GM12878 (cell line): ENCODE measurements around the gene PI4KA. TPM values are rescaled to one million over a fixed set of nuclear protein-coding genes. Genes with fewer than 3 reads are reported as not detected.

Experiments used
- ATAC-seq: fragments of 200-7000 bp; cut with Tn5 transposase; 3 replicates; pipeline ENCODE4 v1.9.1; 2020; ENCODE audit warnings: mild to moderate bottlenecking, moderate library complexity
- BruUV-seq: library from RNA; stranded (reverse); fragments of 400-500 nt; replicated peaks from 2 replicates; lab custom pipeline; 2021; lab: Mats Ljungman, UMichigan
- CTCF ChIA-PET: fragments of 300-600 bp; sonication (Branson Sonifier 250); formaldehyde crosslinking; extraction: SDS; loops from one replicate; lab custom pipeline; 2021; ENCODE audit warnings: inconsistent platforms; lab: Yijun Ruan, JAX
- POLR2A ChIA-PET: fragments of 350-600 bp; formaldehyde crosslinking; extraction: SDS; loops from one replicate; lab custom pipeline; 2021; ENCODE audit warnings: inconsistent platforms; lab: Charles Lee
- RAD21 ChIA-PET: fragments of 300-600 bp; sonication (Branson Sonifier 250); formaldehyde crosslinking; loops from one replicate; lab custom pipeline; 2023; ENCODE audit warnings: antibody characterized with exemption; ENCODE audit not compliant: unreplicated experiment; lab: Charles Lee
- SMC1A ChIA-PET: fragments of 300-600 bp; sonication (Branson Sonifier 250); formaldehyde crosslinking; loops from one replicate; lab custom pipeline; 2023; ENCODE audit not compliant: unreplicated experiment, uncharacterized antibody; lab: Charles Lee
- DNase-seq: peaks from one replicate; pipeline ENCODE4 v3.0.0-alpha.2; 2011; ENCODE audit warnings: low read depth, low spot score
- FAIRE-seq: peaks from 3 replicates; lab custom pipeline; 2011; peaks lifted over from hg19 to GRCh38; lab: Jason Lieb, UNC
- H2AFZ ChIP-seq: 2 replicates; pipeline ENCODE4 v1.6.0; 2011; ENCODE audit warnings: low read depth, low read length, control low read depth; ENCODE audit not compliant: control insufficient read depth
- H3K27ac ChIP-seq: 2 replicates; pipeline ENCODE4 v1.5.1; 2011; ENCODE audit warnings: control low read depth; ENCODE audit not compliant: control insufficient read depth, insufficient read depth
- H3K27me3 ChIP-seq, 2 experiments: replicated peaks in 1 of 2; 2 replicates each; pipeline versions ENCODE4 v1.6.0 to v1.6.1; 2011; ENCODE audit warnings: low read length in 1 of 2; ENCODE audit not compliant: control insufficient read depth in 2 of 2, insufficient read depth in 2 of 2
- H3K36me3 ChIP-seq, 2 experiments: 2 replicates each; pipeline ENCODE4 v1.5.1; 2011; ENCODE audit warnings: low read length in 1 of 2; ENCODE audit not compliant: control insufficient read depth in 2 of 2, insufficient read depth in 2 of 2
- H3K4me1 ChIP-seq: 2 replicates; pipeline ENCODE4 v1.6.1; 2011; ENCODE audit warnings: mild to moderate bottlenecking, low read length, moderate library complexity, mixed read lengths; ENCODE audit not compliant: control insufficient read depth, insufficient read depth
- H3K4me2 ChIP-seq: 2 replicates; pipeline ENCODE4 v1.6.0; 2011; ENCODE audit warnings: control low read depth; ENCODE audit not compliant: control insufficient read depth, insufficient read depth
- H3K4me3 ChIP-seq: fragments of 200-600 bp; sonication (generic); 2 replicates; pipeline ENCODE4 v1.5.1; 2016
- H3K79me2 ChIP-seq: 2 replicates; pipeline ENCODE4 v1.6.0; 2011; ENCODE audit warnings: low read length; ENCODE audit not compliant: control insufficient read depth, insufficient read depth
- H3K9ac ChIP-seq: 2 replicates; pipeline ENCODE4 v1.8.0; 2011; ENCODE audit warnings: low read length, control low read depth, mixed read lengths; ENCODE audit not compliant: control insufficient read depth, insufficient read depth
- H3K9me3 ChIP-seq: replicated peaks from 3 replicates; pipeline ENCODE4 v1.5.1; 2011; ENCODE audit warnings: mild to moderate bottlenecking, low read length; ENCODE audit not compliant: control insufficient read depth, insufficient read depth
- H4K20me1 ChIP-seq: 2 replicates; pipeline ENCODE4 v1.6.0; 2011; ENCODE audit not compliant: control insufficient read depth, insufficient read depth
- GATAD2B ChIP-seq: fragments of 450-650 bp; conservative IDR thresholded peaks from 2 replicates; pipeline ENCODE4 v1.6.1; 2017; ENCODE audit warnings: low read depth, mild to moderate bottlenecking, moderate library complexity
- MEF2A ChIP-seq: IDR thresholded peaks from 2 replicates; pipeline ENCODE4 v1.6.1; 2011; ENCODE audit warnings: low read depth, mild to moderate bottlenecking, low read length, moderate library complexity; ENCODE audit not compliant: insufficient read depth
- NFYA ChIP-seq: IDR thresholded peaks from 2 replicates; pipeline ENCODE4 v1.6.1; 2011; ENCODE audit warnings: low read depth, mild to moderate bottlenecking, low read length, improper control_type of control experiment, borderline replicate concordance
- POLR2A ChIP-seq: IDR thresholded peaks from 2 replicates; pipeline ENCODE4 v1.6.1; 2011; ENCODE audit warnings: low read depth, mild to moderate bottlenecking, low read length
- SIN3A ChIP-seq: IDR thresholded peaks from 2 replicates; pipeline ENCODE4 v1.6.1; 2012; ENCODE audit warnings: low read depth, low read length, improper control_type of control experiment
- whole genome bisulfite sequencing: methylation state at CpG from one replicate; pipeline ENCODE4 v1.1.6; 2016; ENCODE audit warnings: low lambda C conversion rate; ENCODE audit not compliant: insufficient replicate concordance, insufficient coverage; ENCODE audit errors: missing lambda C conversion rate; 5-methylcytosine and 5-hydroxymethylcytosine counted together
- in situ Hi-C: fragments of 300-500 bp; cut with MboI; formaldehyde crosslinking; loops from 9 replicates; pipeline ENCODE4 v1.14.3; 2018; ENCODE audit warnings: mixed read lengths
- intact Hi-C: fragments of 100-400 bp; cut with micrococcal nuclease; formaldehyde crosslinking; loops from one replicate; pipeline ENCODE4 v1.14.2; 2022; ENCODE audit not compliant: unreplicated experiment
- polyA plus RNA-seq, 11 experiments: library from polyadenylated mRNA; depleted of rRNA in 4 of 11; unstranded in 6 of 11; stranded (reverse) in 5 of 11; fragments of >200 nt; fragmentation: Nextera tagmentation in 4 of 11; fragmentation: Illumina TruSeq in 1 of 11; extraction: Ambion mirVana in 4 of 11; extraction: Trizol in 1 of 11; gene quantifications; 1 replicate in 1 of 11; 2 replicates in 10 of 11; pipeline versions ENCODE4 v1.2.1 to v1.2.3, GENCODE V29; 2011 to 2016; ENCODE audit warnings: inconsistent platforms in 2 of 11, missing spikeins in 2 of 11, low read depth in 1 of 11
- total RNA-seq, 4 experiments: library from RNA; depleted of rRNA in 3 of 4; stranded (reverse); fragments of >200 nt in 3 of 4; fragmentation: Illumina TruSeq in 1 of 4; extraction: Trizol in 1 of 4; gene quantifications; 2 replicates each; pipeline versions ENCODE4 v1.2.1 to v1.2.3, GENCODE V29; 2013 to 2021
- TF ChIP-seq, protein P1 (sequence below): fragments of 450-650 bp; IDR thresholded peaks from 2 replicates; pipeline ENCODE4 v1.6.1; 2018; ENCODE audit warnings: borderline replicate concordance, mild to moderate bottlenecking; ENCODE audit not compliant: partially characterized antibody

The PI4KA gene
- total and polyA plus RNA-seq, 10 of the 15 experiments (the other 5 are each of a cell fraction or from before 2014, with no cell fraction given) = 4.2 to 78.4 (median 42.1) TPM

DNA sequence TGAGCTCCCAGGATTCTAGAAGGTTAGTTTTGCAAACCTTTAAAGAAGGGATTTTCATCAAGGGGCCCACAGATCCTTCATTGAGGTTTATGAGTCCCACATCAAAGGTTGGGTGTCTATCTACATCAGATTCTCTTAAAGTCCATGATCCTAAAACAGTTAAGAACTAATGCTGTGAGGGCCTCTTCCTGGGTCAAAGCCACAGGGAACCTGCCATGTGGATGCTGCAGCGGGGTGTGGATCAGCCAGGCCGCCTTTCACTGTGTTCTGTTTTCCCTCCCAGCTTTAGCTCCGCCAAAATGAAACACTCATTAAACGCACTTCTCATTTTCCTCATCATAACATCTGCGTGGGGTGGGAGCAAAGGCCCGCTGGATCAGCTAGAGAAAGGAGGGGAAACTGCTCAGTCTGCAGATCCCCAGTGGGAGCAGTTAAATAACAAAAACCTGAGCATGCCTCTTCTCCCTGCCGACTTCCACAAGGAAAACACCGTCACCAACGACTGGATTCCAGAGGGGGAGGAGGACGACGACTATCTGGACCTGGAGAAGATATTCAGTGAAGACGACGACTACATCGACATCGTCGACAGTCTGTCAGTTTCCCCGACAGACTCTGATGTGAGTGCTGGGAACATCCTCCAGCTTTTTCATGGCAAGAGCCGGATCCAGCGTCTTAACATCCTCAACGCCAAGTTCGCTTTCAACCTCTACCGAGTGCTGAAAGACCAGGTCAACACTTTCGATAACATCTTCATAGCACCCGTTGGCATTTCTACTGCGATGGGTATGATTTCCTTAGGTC lies 79.4 kb downstream of the PI4KA start:
- SMC1A ChIA-PET = no interaction called here
- H4K20me1 ChIP-seq = no peaks in the 10 kb centered on the region
- no peaks in the 10 kb centered on the region for H3K27me3 ChIP-seq
- no peaks in the 10 kb centered on the region for H3K79me2 ChIP-seq
- H3K9me3 ChIP-seq = no peaks in the 10 kb centered on the region
- WGBS = 97% methylated on average over 25 of the region's 25 CpGs
- no peak for DNase-seq
- H3K36me3 ChIP-seq = peaks cover 1 to 2% of the 10 kb centered on the region in 2 experiments
- TF ChIP-seq GATAD2B = no peak
- TF ChIP-seq NFYA = no peak
- TF ChIP-seq, protein P1, sequence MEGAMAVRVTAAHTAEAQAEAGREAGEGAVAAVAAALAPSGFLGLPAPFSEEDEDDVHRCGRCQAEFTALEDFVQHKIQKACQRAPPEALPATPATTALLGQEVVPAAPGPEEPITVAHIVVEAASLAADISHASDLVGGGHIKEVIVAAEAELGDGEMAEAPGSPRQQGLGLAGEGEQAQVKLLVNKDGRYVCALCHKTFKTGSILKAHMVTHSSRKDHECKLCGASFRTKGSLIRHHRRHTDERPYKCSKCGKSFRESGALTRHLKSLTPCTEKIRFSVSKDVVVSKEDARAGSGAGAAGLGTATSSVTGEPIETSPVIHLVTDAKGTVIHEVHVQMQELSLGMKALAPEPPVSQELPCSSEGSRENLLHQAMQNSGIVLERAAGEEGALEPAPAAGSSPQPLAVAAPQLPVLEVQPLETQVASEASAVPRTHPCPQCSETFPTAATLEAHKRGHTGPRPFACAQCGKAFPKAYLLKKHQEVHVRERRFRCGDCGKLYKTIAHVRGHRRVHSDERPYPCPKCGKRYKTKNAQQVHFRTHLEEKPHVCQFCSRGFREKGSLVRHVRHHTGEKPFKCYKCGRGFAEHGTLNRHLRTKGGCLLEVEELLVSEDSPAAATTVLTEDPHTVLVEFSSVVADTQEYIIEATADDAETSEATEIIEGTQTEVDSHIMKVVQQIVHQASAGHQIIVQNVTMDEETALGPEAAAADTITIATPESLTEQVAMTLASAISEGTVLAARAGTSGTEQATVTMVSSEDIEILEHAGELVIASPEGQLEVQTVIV = no peak
- no peak for TF ChIP-seq MEF2A
- TF ChIP-seq POLR2A = no peak
- TF ChIP-seq SIN3A = no peak
- H3K4me2 ChIP-seq = no peak overlapping the region
- in situ Hi-C loops (no loop called here), intact Hi-C loops (no loop called here)
- H2AFZ ChIP-seq = no peak overlapping the region
- POLR2A ChIA-PET = no interaction called here
- CTCF ChIA-PET = interaction anchor here (0.7 kb wide), 1 partner anchor 710 kb away, joined by 3 read pairs; no protein-coding TSS in a partner anchor
- H3K27ac ChIP-seq = no peak overlapping the region
- ATAC-seq = no peak
- H3K4me3 ChIP-seq = no peak overlapping the region
- no peak overlapping the region for H3K9ac ChIP-seq
- RAD21 ChIA-PET = no interaction called here
- H3K4me1 ChIP-seq = peaks cover 7% of the 10 kb centered on the region
- no TSS peak for BruUV-seq
- no peak for FAIRE-seq
